K562 (cell line): Measurements from ENCODE around the gene MAP3K7CL. TPM values are rescaled to one million over a fixed set of nuclear protein-coding genes. Genes with fewer than 3 reads are reported as not detected.

Source experiments
- ATAC-seq: fragments of 200-7000 bp; cut with Tn5 transposase; 3 replicates; pipeline ENCODE4 v1.9.1; 2020; ENCODE audit warnings: moderate library complexity
- BruUV-seq: library from RNA; stranded (reverse); fragments of 400-500 nt; replicated peaks from 2 replicates; lab custom pipeline; 2021; lab: Mats Ljungman, UMichigan
- CTCF ChIA-PET: fragments of 300-600 bp; formaldehyde crosslinking; extraction: SDS; loops from one replicate; lab custom pipeline; 2021; ENCODE audit warnings: low intra/inter-chr PET ratio; lab: Yijun Ruan, JAX
- POLR2A ChIA-PET: fragments of 300-600, 350-650 bp; sonication (Branson Sonifier 250); formaldehyde crosslinking; extraction: SDS; loops from one replicate; lab custom pipeline; 2021; ENCODE audit warnings: antibody characterized with exemption, inconsistent platforms; lab: Yijun Ruan, JAX
- DNase-seq, 4 experiments: peaks; one replicate each; pipeline versions ENCODE4 v3.0.0 to v3.0.0-alpha.2; 2011 to 2018; ENCODE audit warnings: low spot score in 3 of 4, mixed read lengths in 3 of 4; ENCODE audit errors: extremely low read depth in 1 of 4
- FAIRE-seq: peaks from 2 replicates; lab custom pipeline; 2011; peaks lifted over from hg19 to GRCh38; lab: Jason Lieb, UNC
- H2AFZ ChIP-seq: 2 replicates; pipeline ENCODE4 v1.6.0; 2011; ENCODE audit warnings: low read depth, low read length, control low read depth, inconsistent platforms
- H3K27ac ChIP-seq: fragments of 200-600 bp; 3 replicates; pipeline ENCODE4 v1.8.0; 2011; ENCODE audit warnings: low read depth, mild to moderate bottlenecking, control low read depth, inconsistent platforms, low read length, moderate library complexity, mixed read lengths; ENCODE audit errors: extremely low read depth
- H3K27me3 ChIP-seq, 2 experiments: fragments of 300-600 bp in 1 of 2; 2 replicates in 1 of 2; 3 replicates in 1 of 2; pipeline versions ENCODE4 v1.6.0 to v1.8.0; 2011; ENCODE audit warnings: inconsistent platforms in 2 of 2, low read length in 2 of 2, mild to moderate bottlenecking in 1 of 2, mixed read lengths in 1 of 2, moderate library complexity in 1 of 2; ENCODE audit not compliant: control insufficient read depth in 2 of 2, insufficient read depth in 2 of 2
- H3K36me3 ChIP-seq: fragments of 300-600 bp; 3 replicates; pipeline ENCODE4 v1.8.0; 2011; ENCODE audit warnings: mild to moderate bottlenecking, low read length, inconsistent platforms; ENCODE audit not compliant: control insufficient read depth, insufficient read depth
- H3K4me1 ChIP-seq, 2 experiments: fragments of 200-600 bp in 1 of 2; replicated peaks in 1 of 2; 2 replicates in 1 of 2; 3 replicates in 1 of 2; pipeline versions ENCODE4 v1.5.1 to v1.8.0; 2011; ENCODE audit warnings: inconsistent platforms in 2 of 2, low read length in 2 of 2, mild to moderate bottlenecking in 1 of 2, mixed read lengths in 1 of 2, moderate library complexity in 1 of 2; ENCODE audit not compliant: control insufficient read depth in 2 of 2, insufficient read depth in 2 of 2
- H3K4me2 ChIP-seq: 2 replicates; pipeline ENCODE4 v1.6.1; 2011; ENCODE audit warnings: low read length, control low read depth, inconsistent platforms, mixed read lengths; ENCODE audit not compliant: insufficient read depth
- H3K4me3 ChIP-seq: fragments of 200-600 bp; sonication (generic), shearing (Covaris generic); 2 replicates; pipeline ENCODE4 v1.5.1; 2016; ENCODE audit warnings: control low read depth, inconsistent platforms
- H3K79me2 ChIP-seq: fragments of 200-600 bp; 3 replicates; pipeline ENCODE4 v1.8.0; 2011; ENCODE audit warnings: low read length, inconsistent platforms; ENCODE audit not compliant: control insufficient read depth, insufficient read depth
- H3K9ac ChIP-seq, 2 experiments: 2 replicates each; pipeline versions ENCODE4 v1.6.0 to v1.6.1; 2011; ENCODE audit warnings: low read depth in 2 of 2, low read length in 2 of 2, control low read depth in 1 of 2, inconsistent platforms in 1 of 2, mild to moderate bottlenecking in 1 of 2, mixed read lengths in 1 of 2; ENCODE audit not compliant: insufficient read depth in 1 of 2
- H3K9me1 ChIP-seq: one replicate; pipeline ENCODE4 v1.6.0; 2011; ENCODE audit warnings: inconsistent platforms, mild to moderate bottlenecking, low read length, moderate library complexity; ENCODE audit not compliant: control insufficient read depth, insufficient read depth
- H3K9me3 ChIP-seq: replicated peaks from 2 replicates; pipeline ENCODE4 v1.5.1; 2011; ENCODE audit warnings: low read depth, low read length, inconsistent platforms; ENCODE audit not compliant: control insufficient read depth, insufficient read depth
- H4K20me1 ChIP-seq: replicated peaks from 2 replicates; pipeline ENCODE4 v1.6.1; 2011; ENCODE audit warnings: low read length, inconsistent platforms, mixed read lengths; ENCODE audit not compliant: control insufficient read depth, insufficient read depth
- ARID1B ChIP-seq: fragments of 450-650 bp; IDR thresholded peaks from 2 replicates; pipeline ENCODE4 v1.6.1; 2016; ENCODE audit warnings: antibody characterized with exemption, mild to moderate bottlenecking, inconsistent platforms
- CHCHD3 ChIP-seq: fragments of 250-450 bp; sonication (Bioruptor Pico); IDR thresholded peaks from 2 replicates; pipeline ENCODE4 v2.1.2; 2022; ENCODE audit warnings: mild to moderate bottlenecking
- ID3 ChIP-seq, 2 experiments: fragments of 250-450 bp in 1 of 2; fragments of 450-650 bp in 1 of 2; sonication (Bioruptor Pico) in 1 of 2; IDR thresholded peaks; 2 replicates each; pipeline versions ENCODE4 v1.6.1 to v1.8.0; 2016 to 2021; ENCODE audit warnings: mild to moderate bottlenecking in 2 of 2, moderate library complexity in 2 of 2, missing compliant biosample characterization in 1 of 2, missing genetic modification characterization in 1 of 2
- JUND ChIP-seq, 2 experiments: IDR thresholded peaks; 2 replicates in 1 of 2; 3 replicates in 1 of 2; pipeline ENCODE4 v1.6.1; 2011; ENCODE audit warnings: borderline replicate concordance in 2 of 2, low read depth in 2 of 2, low read length in 2 of 2, improper control_type of control experiment in 1 of 2, missing biosample characterization in 1 of 2, missing genetic modification characterization in 1 of 2, missing genetic modification reagents in 1 of 2
- RAD21 ChIP-seq, 2 experiments: fragments of 250-450 bp in 1 of 2; fragments of 450-650 bp in 1 of 2; sonication (Bioruptor Pico) in 1 of 2; formaldehyde crosslinking in 1 of 2; IDR thresholded peaks in 1 of 2; conservative IDR thresholded peaks in 1 of 2; 2 replicates each; pipeline versions ENCODE4 v1.4.0 to v1.8.0; 2020 to 2022; ENCODE audit warnings: mild to moderate bottlenecking in 2 of 2, moderate library complexity in 1 of 2
- THRAP3 ChIP-seq: fragments of 450-650 bp; IDR thresholded peaks from 2 replicates; pipeline ENCODE4 v1.6.1; 2016; ENCODE audit warnings: mild to moderate bottlenecking, inconsistent platforms, borderline replicate concordance
- WGBS: fragments of 100-300 bp; shearing (Covaris generic); methylation state at CpG from one replicate; pipeline ENCODE4 v1.1.6; 2016; ENCODE audit warnings: low coverage, mixed read lengths; ENCODE audit not compliant: insufficient coverage; ENCODE audit errors: missing lambda C conversion rate; 5-methylcytosine and 5-hydroxymethylcytosine counted together
- in situ Hi-C: fragments of 300-500 bp; cut with MboI; formaldehyde crosslinking; loops from 4 replicates; pipeline ENCODE4 v1.15.0; 2018; ENCODE audit warnings: inconsistent platforms, mixed read lengths
- intact Hi-C: fragments of 100-400 bp; cut with micrococcal nuclease; formaldehyde crosslinking; loops from 2 replicates; pipeline ENCODE4 v1.14.2; 2022
- polyA plus RNA-seq, 8 experiments: library from polyadenylated mRNA; depleted of rRNA in 4 of 8; stranded (reverse) in 5 of 8; unstranded in 3 of 8; fragments of >200 nt; fragmentation: Nextera tagmentation in 2 of 8; fragmentation: Illumina TruSeq in 1 of 8; extraction: Ambion mirVana in 2 of 8; extraction: Trizol in 1 of 8; gene quantifications; 2 replicates each; pipeline versions ENCODE4 v1.2.1 to v1.2.3, GENCODE V29; 2011 to 2014; ENCODE audit warnings: inconsistent platforms in 1 of 8, missing spikeins in 1 of 8
- total RNA-seq, 7 experiments: library from RNA; depleted of rRNA in 6 of 7; stranded (reverse); fragments of >200 nt in 6 of 7; fragmentation: Illumina TruSeq in 2 of 7; extraction: Trizol in 2 of 7; gene quantifications; 2 replicates each; pipeline versions ENCODE4 v1.2.1 to v1.2.3, GENCODE V29; 2011 to 2021; ENCODE audit warnings: low replicate concordance in 1 of 7
- TF ChIP-seq, protein P1 (sequence below), 2 experiments: fragments of 450-650 bp; formaldehyde crosslinking in 1 of 2; IDR thresholded peaks; 2 replicates each; pipeline versions ENCODE4 v1.4.0 to v1.6.1; 2014 to 2020; ENCODE audit warnings: mild to moderate bottlenecking in 2 of 2, borderline replicate concordance in 1 of 2, low read depth in 1 of 2

Gene MAP3K7CL
- total and polyA plus RNA-seq, 9 of the 15 experiments (the other 6 are each of a cell fraction or from before 2014, with no cell fraction given), result 0.13 to 0.15 (median 0.14) TPM; not detected in 6

DNA sequence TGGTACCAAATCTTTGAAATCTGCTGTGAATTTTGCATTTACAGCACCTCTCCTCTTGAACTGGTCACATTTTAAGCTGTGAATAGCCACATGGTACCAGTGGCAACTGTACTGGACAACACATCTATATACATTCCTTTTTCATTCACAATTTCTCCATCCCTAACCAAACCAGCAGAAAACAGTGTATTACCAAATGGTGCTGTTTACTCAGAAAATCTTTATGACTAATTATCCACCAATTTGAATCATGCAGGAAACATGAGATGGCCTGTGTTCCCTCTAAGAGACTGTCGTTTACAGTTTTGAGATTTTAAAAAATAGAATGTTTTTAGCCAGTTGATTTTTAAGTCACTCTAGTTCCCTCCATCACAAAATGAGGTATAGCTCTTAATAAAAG, 39.4 kb upstream of the MAP3K7CL start (continued):
- TF ChIP-seq ID3 (CRISPR knock-in tag; IDR thresholded peaks at IDR 0.05), result no peak
- TF ChIP-seq ID3 (tag; IDR thresholded peaks at IDR 0.05), result no peak
- no peak for TF ChIP-seq CHCHD3 (CRISPR knock-in tag)
- no peak for TF ChIP-seq THRAP3

DNA sequence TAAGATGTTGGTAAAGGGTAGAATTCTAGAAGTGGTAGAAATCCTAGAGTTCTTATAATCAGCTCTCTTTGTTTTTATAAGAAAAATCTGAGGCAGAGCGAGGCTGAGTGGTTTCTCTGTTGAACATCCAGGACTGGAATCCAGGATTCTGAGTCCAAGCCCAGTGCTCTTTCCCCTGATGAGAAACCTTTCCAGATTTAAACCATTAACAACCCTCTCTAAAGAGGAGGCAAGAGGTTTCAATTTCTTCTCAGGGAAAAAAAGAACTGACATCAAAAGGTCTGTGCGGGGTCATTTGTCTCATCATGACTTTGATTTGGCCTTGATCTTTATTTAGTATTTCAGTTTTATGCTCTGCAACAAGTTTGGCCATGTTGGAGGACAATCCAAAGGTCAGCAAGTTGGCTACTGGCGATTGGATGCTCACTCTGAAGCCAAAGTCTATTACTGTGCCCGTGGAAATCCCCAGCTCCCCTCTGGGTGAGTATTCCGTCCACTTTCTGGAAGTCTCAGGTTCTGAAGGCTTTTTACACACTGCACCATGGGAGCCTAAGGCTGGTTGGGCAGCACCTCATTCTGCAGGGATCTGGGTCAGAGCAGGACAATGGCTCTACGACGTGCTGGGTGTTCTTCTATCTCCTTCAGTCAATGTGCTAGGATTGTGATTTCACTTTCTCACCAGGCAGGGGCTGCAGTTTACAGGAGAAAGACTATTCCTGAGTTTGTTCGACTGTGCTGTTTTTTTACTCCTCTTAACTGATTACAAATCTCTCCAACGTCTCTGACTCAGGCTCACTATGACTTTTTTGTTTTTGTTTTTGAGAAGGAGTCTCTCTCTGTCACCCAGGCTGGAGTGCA, 38.1 kb upstream of the MAP3K7CL start:
- no TSS peak for BruUV-seq
- peak; percentile 68 for ATAC-seq
- H2AFZ ChIP-seq, result 0 out of 2 replicates have a peak overlapping the region, but pooled peaks have one; percentile 17
- H4K20me1 ChIP-seq, result no peaks in the 10 kb centered on the region
- peaks cover 4 to 6% of the 10 kb centered on the region in 2 experiments; a peak in 1 of 5 replicates for H3K27me3 ChIP-seq
- intact Hi-C loops (loop anchor here (10.0 kb wide), 3 partner anchors 252 to 1102 kb away; no protein-coding TSS in a partner anchor), in situ Hi-C loops (no loop called here)
- H3K36me3 ChIP-seq, result no peaks in the 10 kb centered on the region
- no peaks in the 10 kb centered on the region for H3K79me2 ChIP-seq
- ChIA-PET CTCF (interaction anchor here (1.4 kb wide), 1 partner anchor 280 kb away, joined by 9 read pairs; no protein-coding TSS in a partner anchor), POLR2A (interaction anchor here (0.6 to 1.4 kb wide), 3 partner anchors 19 to 70 kb away, joined by 3 read pairs; no protein-coding TSS in a partner anchor)
- no peaks in the 10 kb centered on the region for H3K9me1 ChIP-seq
- no peak for DNase-seq
- H3K4me2 ChIP-seq, result 0 out of 2 replicates have a peak overlapping the region, but pooled peaks have one; percentile 1
- 6% methylated on average over 9 of the region's 9 CpGs for WGBS
- FAIRE-seq, result no peak
- H3K4me3 ChIP-seq, result no peak overlapping the region
- H3K4me1 ChIP-seq, result no peaks in the 10 kb centered on the region
- H3K9ac ChIP-seq, result no peak overlapping the region; a peak in 1 of 4 replicates
- no peak overlapping the region for H3K27ac ChIP-seq
- no peaks in the 10 kb centered on the region for H3K9me3 ChIP-seq
- TF ChIP-seq ARID1B (0 out of 2 replicates have a peak, but pooled peaks have one; percentile 9), JUND (IDR thresholded peaks at IDR 0.05; ENCODE audit: borderline replicate concordance, low read depth, low read length) (peak; percentile 29; the same call in 1 of the 2 replicates), JUND (tag; IDR thresholded peaks at IDR 0.05; ENCODE audit: borderline replicate concordance, low read depth, low read length) (no peak), RAD21 (CRISPR knock-in tag; conservative IDR thresholded peaks at IDR 0.05 in 1 of 2, IDR thresholded peaks at IDR 0.05 in 1 of 2) (peak; percentile 68 to 75)
- TF ChIP-seq, protein P1, sequence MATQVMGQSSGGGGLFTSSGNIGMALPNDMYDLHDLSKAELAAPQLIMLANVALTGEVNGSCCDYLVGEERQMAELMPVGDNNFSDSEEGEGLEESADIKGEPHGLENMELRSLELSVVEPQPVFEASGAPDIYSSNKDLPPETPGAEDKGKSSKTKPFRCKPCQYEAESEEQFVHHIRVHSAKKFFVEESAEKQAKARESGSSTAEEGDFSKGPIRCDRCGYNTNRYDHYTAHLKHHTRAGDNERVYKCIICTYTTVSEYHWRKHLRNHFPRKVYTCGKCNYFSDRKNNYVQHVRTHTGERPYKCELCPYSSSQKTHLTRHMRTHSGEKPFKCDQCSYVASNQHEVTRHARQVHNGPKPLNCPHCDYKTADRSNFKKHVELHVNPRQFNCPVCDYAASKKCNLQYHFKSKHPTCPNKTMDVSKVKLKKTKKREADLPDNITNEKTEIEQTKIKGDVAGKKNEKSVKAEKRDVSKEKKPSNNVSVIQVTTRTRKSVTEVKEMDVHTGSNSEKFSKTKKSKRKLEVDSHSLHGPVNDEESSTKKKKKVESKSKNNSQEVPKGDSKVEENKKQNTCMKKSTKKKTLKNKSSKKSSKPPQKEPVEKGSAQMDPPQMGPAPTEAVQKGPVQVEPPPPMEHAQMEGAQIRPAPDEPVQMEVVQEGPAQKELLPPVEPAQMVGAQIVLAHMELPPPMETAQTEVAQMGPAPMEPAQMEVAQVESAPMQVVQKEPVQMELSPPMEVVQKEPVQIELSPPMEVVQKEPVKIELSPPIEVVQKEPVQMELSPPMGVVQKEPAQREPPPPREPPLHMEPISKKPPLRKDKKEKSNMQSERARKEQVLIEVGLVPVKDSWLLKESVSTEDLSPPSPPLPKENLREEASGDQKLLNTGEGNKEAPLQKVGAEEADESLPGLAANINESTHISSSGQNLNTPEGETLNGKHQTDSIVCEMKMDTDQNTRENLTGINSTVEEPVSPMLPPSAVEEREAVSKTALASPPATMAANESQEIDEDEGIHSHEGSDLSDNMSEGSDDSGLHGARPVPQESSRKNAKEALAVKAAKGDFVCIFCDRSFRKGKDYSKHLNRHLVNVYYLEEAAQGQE (IDR thresholded peaks at IDR 0.05; ENCODE audit: borderline replicate concordance), result peak; percentile 45; the same call in 1 of the 2 replicates
- TF ChIP-seq, protein P1 (CRISPR knock-in tag; IDR thresholded peaks at IDR 0.05; ENCODE audit: low read depth), result no peak
